HUES48 (cell line): ENCODE results near the gene TFCP2.
"Not testable (repeated sequence)": the region's sequence is repeated elsewhere in the genome, so short reads cannot be mapped to it uniquely, and the experiment has no call there.

Source experiments
- H3K27ac ChIP-seq: one replicate; pipeline ENCODE4 v1.7.0; 2013; ENCODE audit warnings: low read depth, low read length, inconsistent platforms
- H3K27me3 ChIP-seq: 2 replicates; pipeline ENCODE4 v1.6.1; 2013; ENCODE audit warnings: mild to moderate bottlenecking, low read length; ENCODE audit not compliant: control insufficient read depth, insufficient read depth
- H3K36me3 ChIP-seq: 2 replicates; pipeline ENCODE4 v1.6.1; 2013; ENCODE audit warnings: low read length; ENCODE audit not compliant: control insufficient read depth, insufficient read depth
- H3K4me1 ChIP-seq: 2 replicates; pipeline ENCODE4 v1.6.1; 2013; ENCODE audit warnings: mild to moderate bottlenecking, low read length; ENCODE audit not compliant: control insufficient read depth, insufficient read depth
- H3K4me3 ChIP-seq: 2 replicates; pipeline ENCODE4 v1.5.1; 2013; ENCODE audit warnings: mild to moderate bottlenecking, low read depth, low read length
- H3K9ac ChIP-seq: 2 replicates; pipeline ENCODE4 v1.6.1; 2013; ENCODE audit warnings: mild to moderate bottlenecking, low read depth, low read length, moderate library complexity
- H3K9me3 ChIP-seq: 2 replicates; pipeline ENCODE4 v1.6.1; 2013; ENCODE audit warnings: low read length; ENCODE audit not compliant: control insufficient read depth, insufficient read depth

Gene TFCP2

GRCh38 chr12:51080136-51080535 is 92.8 kb downstream of the TFCP2 start:
- H3K36me3 ChIP-seq: peaks cover 13% of the 10 kb centered on the region
- no peak overlapping the region for H3K27ac ChIP-seq
- H3K4me3 ChIP-seq: no peak overlapping the region
- H3K27me3 ChIP-seq: no peaks in the 10 kb centered on the region
- peaks cover 10% of the 10 kb centered on the region for H3K4me1 ChIP-seq
- H3K9me3 ChIP-seq: no peaks in the 10 kb centered on the region
- H3K9ac ChIP-seq: no peak overlapping the region

- not testable (repeated sequence) for H3K27ac ChIP-seq, H3K9me3 ChIP-seq, H3K4me1 ChIP-seq, H3K9ac ChIP-seq, H3K4me3 ChIP-seq, H3K27me3 ChIP-seq
- H3K36me3 ChIP-seq: peaks cover 17% of the 10 kb centered on the region
Observed at GRCh38 chr12:51078866-51079265, 94.1 kb downstream of the TFCP2 start.

GRCh38 chr12:51078346-51078745 is 94.6 kb downstream of the TFCP2 start:
- not testable (repeated sequence) for H3K9me3 ChIP-seq, H3K4me1 ChIP-seq, H3K4me3 ChIP-seq, H3K9ac ChIP-seq, H3K27me3 ChIP-seq, H3K27ac ChIP-seq
- H3K36me3 ChIP-seq: peaks cover 23% of the 10 kb centered on the region

- no peak overlapping the region for H3K9ac ChIP-seq
- H3K36me3 ChIP-seq: peaks cover 27% of the 10 kb centered on the region
- H3K4me1 ChIP-seq: peaks cover 10% of the 10 kb centered on the region
- no peak overlapping the region for H3K4me3 ChIP-seq
- no peaks in the 10 kb centered on the region for H3K27me3 ChIP-seq
- no peak overlapping the region for H3K27ac ChIP-seq
- no peaks in the 10 kb centered on the region for H3K9me3 ChIP-seq
Observed at GRCh38 chr12:51077930-51078329, 95.0 kb downstream of the TFCP2 start.

GRCh38 chr12:51076236-51076930 is 96.6 kb downstream of the TFCP2 start:
- Histone ChIP-seq H3K36me3 (peaks cover 37% of the 10 kb centered on the region), H3K4me3 (no peak overlapping the region), H3K4me1 (no peaks in the 10 kb centered on the region; the same call in 1 of the 2 replicates), H3K9ac (no peak overlapping the region), H3K27ac (no peak overlapping the region), H3K27me3 (no peaks in the 10 kb centered on the region), H3K9me3 (no peaks in the 10 kb centered on the region)

- no peaks in the 10 kb centered on the region for H3K4me1 ChIP-seq
- H3K36me3 ChIP-seq: peaks cover 46% of the 10 kb centered on the region
- no peak overlapping the region for H3K4me3 ChIP-seq
- H3K9ac ChIP-seq: no peak overlapping the region
- no peaks in the 10 kb centered on the region for H3K27me3 ChIP-seq
- no peaks in the 10 kb centered on the region for H3K9me3 ChIP-seq
- no peak overlapping the region for H3K27ac ChIP-seq
Observed at GRCh38 chr12:51075390-51075789, 97.5 kb downstream of the TFCP2 start.

- Histone ChIP-seq H3K27me3 (no peaks in the 10 kb centered on the region), H3K4me3 (no peak overlapping the region), H3K9me3 (no peaks in the 10 kb centered on the region), H3K4me1 (no peaks in the 10 kb centered on the region), H3K9ac (no peak overlapping the region), H3K27ac (no peak overlapping the region), H3K36me3 (peaks cover 67% of the 10 kb centered on the region)
Observed at GRCh38 chr12:51071663-51072062, 101.3 kb downstream of the TFCP2 start.

- H3K9ac ChIP-seq: no peak overlapping the region
- no peak overlapping the region for H3K4me3 ChIP-seq
- peaks cover 77% of the 10 kb centered on the region for H3K36me3 ChIP-seq
- H3K9me3 ChIP-seq: no peaks in the 10 kb centered on the region
- H3K4me1 ChIP-seq: no peaks in the 10 kb centered on the region
- no peak overlapping the region for H3K27ac ChIP-seq
- no peaks in the 10 kb centered on the region for H3K27me3 ChIP-seq
Observed at GRCh38 chr12:51070004-51070403, 102.9 kb downstream of the TFCP2 start.

- peaks cover 83% of the 10 kb centered on the region for H3K36me3 ChIP-seq
- H3K9me3 ChIP-seq: no peaks in the 10 kb centered on the region
- H3K27me3 ChIP-seq: no peaks in the 10 kb centered on the region
- H3K4me3 ChIP-seq: no peak overlapping the region
- no peak overlapping the region for H3K27ac ChIP-seq
- H3K4me1 ChIP-seq: no peaks in the 10 kb centered on the region
- no peak overlapping the region for H3K9ac ChIP-seq
Observed at GRCh38 chr12:51067771-51068170, 105.2 kb downstream of the TFCP2 start.

GRCh38 chr12:51067229-51067628 is 105.7 kb downstream of the TFCP2 start:
- no peak overlapping the region for H3K9ac ChIP-seq
- no peaks in the 10 kb centered on the region for H3K27me3 ChIP-seq
- no peak overlapping the region for H3K4me3 ChIP-seq
- H3K4me1 ChIP-seq: no peaks in the 10 kb centered on the region
- peaks cover 85% of the 10 kb centered on the region for H3K36me3 ChIP-seq
- H3K27ac ChIP-seq: no peak overlapping the region
- H3K9me3 ChIP-seq: no peaks in the 10 kb centered on the region

GRCh38 chr12:51065530-51065929 is 107.4 kb downstream of the TFCP2 start:
- Histone ChIP-seq H3K27ac (no peak overlapping the region), H3K9ac (no peak overlapping the region), H3K27me3 (no peaks in the 10 kb centered on the region), H3K4me1 (no peaks in the 10 kb centered on the region), H3K4me3 (no peak overlapping the region), H3K36me3 (peaks cover 88% of the 10 kb centered on the region), H3K9me3 (no peaks in the 10 kb centered on the region)
